SKM-1 (cell line): Measurements from ENCODE around the gene DOCK1.
"Not testable (repeated sequence)": the region's sequence is repeated elsewhere in the genome, so short reads cannot be mapped to it uniquely, and the experiment has no call there.

Source experiments
- DNase-seq: peaks from one replicate; lab custom pipeline; 2025; ENCODE audit not compliant: unreplicated experiment; lab: John Stamatoyannopoulos, UW

DOCK1 gene

DNA sequence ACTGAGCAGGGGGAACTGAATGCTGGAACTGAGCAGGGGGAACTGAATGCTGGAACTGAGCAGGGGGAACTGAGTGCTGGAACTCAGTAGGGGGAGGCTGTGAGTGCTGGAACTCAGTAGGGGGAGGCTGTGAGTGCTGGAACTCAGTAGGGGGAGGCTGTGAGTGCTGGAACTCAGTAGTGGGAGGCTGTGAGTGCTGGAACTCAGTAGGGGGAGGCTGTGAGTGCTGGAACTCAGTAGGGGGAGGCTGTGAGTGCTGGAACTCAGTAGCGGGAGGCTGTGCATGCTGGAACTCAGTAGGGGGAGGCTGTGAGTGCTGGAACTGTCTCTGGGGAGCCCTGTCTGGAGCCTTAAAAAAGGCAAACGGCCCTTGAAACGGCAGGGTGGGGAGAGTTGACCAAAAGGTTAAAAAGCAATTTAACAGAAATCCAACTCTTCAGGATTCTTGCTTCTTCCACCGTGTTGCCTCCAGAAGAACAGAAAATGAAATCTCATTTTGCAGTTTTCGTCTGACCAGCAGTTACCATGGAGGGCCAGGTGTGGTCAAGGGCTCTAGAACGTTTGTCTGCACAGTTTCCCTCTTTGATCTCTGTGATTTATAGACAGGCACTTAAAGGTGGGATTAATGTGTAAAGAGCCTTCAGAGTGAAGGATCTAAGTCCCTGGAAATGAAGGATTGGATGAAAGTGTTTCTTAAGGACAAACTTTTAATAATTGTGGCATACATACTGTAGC is 19.1 kb downstream of the DOCK1 start:
- DNase-seq = no peak

DNA sequence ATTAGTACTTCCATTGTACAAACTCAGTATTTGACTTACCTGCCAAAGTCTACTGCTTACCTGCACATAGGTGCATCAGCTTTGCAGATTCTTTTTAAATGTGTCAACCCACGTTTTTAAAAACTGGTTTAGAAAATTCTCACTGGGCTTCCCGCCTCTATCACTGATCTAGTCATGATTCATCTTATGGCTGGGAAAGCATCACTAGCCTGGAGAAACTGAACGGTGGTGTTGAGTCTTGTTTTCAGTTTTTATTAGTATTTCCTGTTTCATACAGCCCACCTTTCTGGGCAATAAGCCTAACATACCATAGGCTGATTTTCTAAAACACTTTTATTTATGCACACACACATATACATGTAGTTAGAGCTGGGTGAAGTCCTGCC is 19.7 kb downstream of the DOCK1 start:
- DNase-seq = no peak

DNA sequence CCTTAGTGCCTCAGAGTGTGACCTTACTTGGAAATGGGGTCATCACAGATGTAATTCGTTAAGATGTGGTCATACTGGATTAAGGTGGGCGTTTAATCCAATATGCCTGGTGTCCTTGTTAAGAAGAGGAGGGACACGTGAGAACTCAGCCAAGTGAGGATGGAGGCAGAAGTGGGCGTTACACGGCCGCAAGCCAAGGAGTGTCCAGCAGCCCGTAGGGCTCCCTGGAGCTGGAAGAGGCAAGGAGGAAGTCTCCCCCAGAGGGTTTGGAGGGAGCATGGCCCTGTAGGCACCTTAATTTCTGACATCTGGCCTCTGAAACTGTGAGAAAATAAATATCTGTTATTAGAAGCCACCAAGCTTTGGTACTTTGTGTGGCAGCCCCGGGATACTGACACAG is 21.3 kb downstream of the DOCK1 start:
- DNase-seq = no peak

DNA sequence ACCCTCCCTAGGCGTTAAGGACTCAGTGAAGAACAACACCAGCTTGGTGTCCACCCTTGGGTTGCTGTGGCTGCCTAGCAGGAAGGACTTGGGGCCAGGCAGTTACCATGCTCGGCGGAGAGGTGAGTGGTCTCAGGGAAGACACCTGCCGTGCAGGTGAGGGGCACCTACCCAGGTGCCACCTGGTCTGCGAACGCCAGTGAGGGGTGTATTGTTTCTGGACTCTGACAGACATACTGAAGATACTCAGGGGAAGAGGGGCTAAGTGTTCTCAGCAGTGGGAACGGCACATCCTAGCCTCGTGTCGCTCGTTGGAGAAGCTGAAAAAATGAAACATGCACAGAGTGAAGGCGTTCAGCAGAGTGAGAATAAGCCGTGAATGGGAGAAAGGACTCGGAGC is 22.6 kb downstream of the DOCK1 start:
- no peak for DNase-seq

DNA sequence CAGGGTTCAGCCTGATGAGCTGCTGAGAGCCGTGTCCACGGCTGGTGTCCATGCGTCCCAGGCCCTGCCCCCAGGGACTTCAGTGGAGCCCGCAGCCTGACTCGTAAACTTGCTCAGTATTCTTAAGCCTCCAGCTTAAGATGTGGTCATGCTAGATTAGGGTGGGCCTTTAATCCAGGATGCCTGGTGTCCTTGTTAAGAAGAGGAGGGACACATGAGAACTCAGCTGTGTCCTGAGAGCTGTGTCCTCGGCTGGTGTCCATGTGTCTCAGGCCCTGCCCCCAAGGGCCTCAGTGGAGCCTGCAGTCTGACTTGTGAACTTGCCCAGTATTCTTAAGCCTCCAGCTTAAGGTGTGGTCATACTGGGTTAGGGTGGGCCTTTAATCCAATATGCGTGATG is 23.0 kb downstream of the DOCK1 start:
- no peak for DNase-seq

DNA sequence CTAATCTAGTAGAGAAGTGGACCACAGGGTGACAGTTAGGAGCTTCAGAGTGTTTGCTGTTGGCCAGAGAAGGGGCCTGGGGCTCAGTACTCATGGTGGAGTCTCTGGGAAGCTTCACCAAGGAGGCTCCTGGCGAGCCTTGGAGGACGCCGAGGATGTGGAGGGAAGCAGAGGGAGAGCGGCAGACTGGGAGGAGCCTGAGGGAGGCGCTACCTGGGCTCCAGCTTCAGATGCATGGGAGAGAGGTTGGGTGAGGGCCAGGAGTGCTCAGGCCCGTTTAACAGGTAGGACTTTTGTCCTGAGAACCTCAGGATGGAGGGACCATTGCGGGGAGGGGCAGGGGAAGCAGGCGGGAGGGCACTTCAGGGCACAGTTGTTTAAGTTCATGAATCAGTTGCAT is 24.2 kb downstream of the DOCK1 start:
- DNase-seq = no peak

DNA sequence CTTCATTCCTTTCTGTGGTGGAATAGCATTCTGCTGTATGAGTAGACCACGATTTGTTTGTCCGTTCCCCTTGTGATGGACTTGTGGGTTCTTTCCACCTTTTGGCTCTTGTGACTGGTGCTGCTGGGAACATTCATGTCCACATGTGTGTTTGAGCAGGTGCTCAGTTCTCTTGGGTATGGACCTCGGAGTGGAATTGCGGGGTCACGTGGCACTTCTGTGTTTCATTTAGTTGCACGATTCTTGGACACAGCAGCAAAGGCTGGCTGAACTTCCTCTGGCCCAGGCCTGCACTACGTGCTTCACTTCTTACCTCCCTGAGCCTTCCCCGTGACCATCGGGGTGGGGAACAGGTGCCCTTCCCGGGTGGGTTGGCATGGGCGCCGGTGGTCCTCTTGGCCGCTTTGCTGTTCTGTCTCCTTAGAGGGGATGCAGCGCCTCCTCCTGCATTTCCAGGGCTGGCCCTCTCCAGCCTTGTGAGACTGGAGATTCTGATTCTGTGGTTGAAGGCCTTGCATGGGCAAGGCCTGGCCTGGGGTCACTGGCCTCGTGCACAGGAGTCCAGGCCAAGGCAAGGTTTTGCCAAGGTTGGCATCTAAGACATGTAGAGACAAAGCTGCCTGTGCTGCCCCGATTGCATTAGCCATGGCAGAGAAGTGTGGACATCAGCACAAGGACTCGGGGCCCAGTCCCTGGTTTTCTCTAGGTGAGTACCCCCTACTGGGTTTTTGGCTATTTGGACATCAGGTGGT is 25.1 kb downstream of the DOCK1 start:
- DNase-seq = no peak

DNA sequence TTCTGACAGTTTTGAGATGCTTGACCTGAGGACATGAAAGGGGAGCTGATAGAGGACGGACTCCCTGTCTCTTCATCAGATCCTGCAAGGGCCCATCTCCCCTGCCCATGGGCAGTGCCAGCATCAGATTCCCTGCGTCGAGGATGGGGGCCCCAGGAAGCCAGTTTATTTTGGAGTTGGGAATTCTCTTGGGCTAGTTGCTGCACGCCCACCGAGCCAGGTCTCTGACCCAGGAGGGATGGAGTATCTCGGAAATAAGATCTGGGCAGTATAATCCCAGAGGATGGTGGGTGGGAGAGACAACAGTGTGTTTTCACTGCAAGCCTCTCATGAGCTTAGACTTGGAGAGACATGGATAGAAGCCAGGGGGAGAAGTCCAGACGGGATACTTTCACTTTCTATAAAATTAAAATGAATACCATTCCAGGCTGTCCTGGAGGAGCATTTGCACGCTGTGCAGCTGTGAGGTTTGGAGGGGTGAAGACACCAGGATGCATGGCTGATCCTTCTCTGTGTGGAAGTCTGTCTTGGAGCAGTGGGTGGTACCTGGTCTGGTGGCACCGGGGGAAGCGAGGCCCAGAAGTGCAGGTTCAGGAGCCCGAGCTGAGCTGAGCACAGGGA is 25.8 kb downstream of the DOCK1 start:
- no peak for DNase-seq

DNA sequence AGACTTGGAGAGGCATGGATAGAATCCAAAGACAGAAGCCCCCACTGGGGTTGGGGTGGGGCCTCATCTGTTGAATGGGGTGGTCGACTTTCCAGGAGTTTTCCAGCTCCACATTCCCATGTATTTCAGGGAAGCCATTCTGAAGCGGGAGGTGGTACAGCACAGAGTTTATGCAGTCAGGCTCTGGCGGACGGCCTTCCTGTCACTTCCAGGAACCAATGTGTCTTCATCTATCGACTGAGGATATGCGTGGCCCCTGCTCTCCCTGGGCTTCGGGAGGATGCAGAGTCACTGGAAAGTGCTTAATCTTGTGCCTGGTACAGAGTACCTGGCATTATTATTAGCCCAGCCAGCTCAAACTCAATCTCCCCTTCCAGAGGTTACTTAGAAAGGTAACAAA is 26.3 kb downstream of the DOCK1 start:
- DNase-seq = no peak

DNA sequence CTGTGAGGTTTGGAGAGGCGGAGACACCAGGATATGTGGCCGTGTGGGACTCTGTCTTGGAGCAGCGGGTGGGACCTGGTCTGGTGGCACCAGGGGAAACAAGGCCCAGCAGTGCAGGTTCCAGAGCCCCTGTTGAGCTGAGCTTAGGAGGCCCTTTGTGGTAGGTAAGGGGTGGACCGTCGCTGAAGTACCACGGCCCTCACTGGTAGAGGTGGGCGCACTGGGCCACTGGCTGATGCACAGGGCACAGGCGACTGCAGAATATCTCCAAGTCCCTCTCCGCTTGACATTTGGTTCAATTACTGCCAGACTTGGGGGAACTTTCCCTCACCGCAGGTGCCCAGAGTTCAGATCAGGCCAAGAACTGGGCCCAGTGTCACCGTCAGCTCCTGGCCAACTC is 27.3 kb downstream of the DOCK1 start:
- DNase-seq = no peak

DNA sequence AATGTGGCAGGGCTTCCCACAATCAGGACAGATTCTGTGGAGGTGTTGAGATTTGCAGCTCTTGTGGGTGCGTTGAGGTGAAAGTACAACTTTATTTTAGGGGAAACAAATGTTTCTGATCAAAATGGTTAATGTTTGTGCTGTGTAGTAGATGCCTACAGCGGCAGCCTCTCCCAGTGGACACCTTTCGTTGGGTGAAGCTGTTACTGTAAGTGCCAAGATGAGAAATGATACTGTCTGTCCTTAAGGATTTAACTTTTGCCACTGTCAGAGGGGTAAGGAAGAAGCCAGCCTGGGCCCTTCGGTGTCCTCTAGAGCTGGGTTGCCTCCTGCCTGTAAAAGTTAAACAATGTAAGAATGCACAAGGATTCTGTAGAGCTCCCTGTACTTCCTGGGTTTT is 27.9 kb downstream of the DOCK1 start:
- no peak for DNase-seq

DNA sequence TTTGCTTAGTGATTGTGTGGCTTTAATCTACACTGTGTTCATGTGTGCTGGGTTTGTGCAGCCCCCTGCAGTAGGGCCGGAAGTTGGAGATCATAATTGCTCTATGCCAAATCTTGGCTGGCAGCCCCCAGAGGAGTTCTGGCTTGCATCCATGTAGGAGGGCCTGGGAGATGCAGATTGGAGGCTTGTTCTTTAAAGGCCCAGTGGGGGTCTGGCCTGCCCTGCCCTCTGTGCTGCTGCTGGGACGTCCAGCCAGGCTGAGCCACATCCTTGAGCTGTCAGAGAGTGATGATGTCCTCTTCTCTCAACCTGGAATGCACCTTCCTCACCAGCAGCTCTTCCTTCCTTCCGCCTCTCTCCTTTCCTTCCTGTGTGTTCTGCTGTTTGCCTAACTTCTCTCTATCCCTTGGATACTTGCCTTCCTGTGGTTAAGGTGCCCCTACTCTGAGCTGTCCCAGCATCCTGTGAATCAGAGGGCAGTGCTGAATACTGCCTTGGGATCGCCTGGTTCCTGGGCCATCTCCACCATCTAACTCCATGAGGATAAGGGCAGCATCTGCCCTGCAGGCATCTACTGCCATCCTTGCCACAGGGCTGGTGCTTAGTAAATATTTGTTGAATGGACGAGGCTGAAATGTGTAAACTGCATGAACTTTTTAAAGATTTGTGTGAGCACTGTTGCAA is 30.2 kb downstream of the DOCK1 start:
- no peak for DNase-seq

DNA sequence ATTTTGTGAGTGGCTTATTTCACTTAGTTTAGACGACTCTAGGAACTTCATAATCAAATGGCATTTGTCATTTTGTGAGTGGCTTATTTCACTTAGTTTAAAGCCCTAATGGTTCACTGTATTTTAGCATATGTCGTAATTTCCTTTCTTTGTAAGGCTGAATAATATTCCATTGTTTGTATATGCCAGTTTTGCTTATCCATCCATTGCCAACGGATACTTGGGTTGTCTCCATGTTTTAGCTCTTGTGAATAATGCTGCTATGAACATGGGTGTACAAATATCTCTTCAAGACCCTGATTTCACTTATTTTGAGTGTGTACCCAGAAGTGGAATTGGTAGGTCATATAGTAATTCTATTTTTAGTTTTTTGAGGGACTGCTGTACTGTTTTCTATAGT is 31.8 kb downstream of the DOCK1 start:
- no peak for DNase-seq

DNA sequence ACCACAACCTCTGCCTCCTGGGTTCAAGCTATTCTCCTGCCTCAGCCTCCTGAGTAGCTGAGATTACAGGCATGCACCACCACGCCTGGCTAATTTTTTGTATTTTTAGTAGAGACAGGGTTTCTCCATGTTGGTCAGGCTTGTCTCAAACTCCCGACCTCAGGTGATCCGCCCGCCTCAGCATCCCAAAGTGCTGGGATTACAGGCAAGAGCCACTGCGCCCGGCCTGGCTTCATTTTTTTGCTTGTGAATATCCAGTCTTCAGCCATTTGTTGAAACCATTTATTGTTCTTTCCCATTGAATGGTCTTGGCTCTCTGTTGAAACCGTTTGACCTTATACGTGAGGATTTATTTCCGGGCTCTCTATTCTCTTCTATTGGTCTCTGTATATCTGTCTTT is 32.9 kb downstream of the DOCK1 start:
- DNase-seq = not testable (repeated sequence)

DNA sequence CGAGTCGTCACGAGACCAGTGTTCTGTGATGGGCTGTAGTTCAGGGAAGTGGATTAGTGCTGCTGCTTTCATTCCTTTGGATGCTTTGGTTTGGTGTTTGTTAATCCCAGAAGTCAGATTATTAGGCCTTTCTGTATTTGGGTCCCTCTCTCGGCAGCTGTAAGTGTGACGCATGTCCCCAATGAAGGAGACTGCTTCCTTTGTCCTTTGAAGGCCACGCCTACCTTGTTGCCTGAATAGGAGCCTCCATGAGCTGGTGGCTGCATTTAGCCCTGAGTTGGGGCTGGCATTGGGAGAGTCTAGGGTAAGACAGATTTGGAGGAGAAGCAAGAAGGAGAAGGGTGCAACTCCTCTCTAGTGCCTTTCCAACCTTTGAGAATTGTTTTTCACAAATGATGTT is 34.5 kb downstream of the DOCK1 start:
- DNase-seq = no peak

DNA sequence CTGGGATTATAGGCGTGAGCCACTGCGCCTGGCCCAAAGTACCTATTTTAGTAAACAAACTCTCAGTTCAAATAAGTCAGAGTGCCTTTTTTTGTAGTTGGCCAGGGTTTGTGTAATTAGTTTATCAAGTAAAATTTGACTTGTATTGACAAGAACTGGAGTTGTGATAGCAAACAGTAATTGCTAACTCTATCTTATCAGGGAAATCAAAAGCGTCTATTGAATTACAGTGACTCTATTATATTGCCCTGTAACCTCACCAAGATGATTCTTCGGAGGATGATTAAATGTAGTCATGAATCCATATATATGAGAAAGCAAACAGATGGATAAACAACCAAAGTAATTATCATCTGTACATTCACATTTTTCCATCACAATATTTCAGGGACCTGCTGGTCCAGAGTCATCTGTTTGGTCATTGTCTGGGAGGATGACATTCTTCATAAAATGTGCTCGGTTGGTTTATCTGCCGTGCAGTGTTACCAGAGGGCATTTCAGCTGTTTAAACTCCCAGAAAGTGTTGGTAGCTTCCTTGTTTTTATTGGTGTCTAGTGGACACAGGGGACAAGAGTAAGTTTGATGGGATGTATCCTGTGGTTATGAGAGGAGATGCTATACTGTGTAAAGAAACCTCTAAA is 35.6 kb downstream of the DOCK1 start:
- DNase-seq = no peak

DNA sequence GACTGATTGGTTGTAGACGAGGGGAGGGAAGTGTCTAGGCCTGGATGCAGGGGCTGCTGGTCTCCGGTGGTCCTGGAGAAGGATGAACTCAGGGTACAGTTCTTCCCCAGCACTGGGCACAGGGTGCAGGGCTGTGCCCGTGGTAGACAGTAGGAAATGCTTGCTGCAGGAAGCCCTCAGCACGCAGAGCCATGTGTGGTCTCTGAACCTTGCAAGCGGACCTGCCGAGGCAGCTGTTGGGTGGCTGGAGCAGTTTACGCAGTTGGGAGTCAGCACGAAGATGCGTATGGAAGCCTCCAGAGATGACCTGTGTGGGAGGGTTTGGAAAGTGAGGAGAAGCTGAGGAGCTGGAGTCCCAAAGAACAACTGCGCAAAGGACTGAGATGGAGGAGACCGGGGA is 39.0 kb downstream of the DOCK1 start:
- DNase-seq = no peak

DNA sequence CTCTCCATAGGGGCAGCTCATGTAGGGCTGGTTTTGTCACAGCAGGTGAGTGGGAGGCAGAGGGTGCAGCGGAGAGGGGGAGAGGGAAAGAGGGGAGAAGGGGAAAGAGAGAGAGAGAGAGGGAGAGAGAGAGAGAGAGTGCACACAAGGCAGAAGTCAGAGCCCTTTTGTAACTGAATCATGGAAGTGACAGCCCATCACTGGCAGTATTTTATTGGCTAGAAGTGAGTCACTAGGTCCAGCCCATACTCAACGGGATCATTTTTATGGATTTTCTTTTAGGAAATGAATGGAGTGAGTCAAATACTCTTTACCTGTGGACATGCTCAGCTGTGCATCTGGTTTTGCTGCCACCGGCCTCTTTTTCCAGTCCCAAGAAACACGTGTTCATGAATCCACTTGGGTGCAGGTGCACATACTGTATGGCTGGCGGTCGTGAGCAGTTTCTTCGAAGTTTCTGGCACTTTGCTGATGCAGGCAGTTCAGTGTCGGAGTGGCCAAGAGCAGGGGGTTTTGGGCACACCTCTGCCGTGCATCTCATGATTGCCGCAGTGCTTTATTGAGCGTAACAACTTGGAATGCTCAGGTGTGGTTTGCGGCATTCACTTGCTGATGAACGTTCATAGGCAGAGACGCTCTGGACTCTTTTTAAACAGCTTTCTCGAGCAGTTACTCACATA is 40.3 kb downstream of the DOCK1 start:
- no peak for DNase-seq

DNA sequence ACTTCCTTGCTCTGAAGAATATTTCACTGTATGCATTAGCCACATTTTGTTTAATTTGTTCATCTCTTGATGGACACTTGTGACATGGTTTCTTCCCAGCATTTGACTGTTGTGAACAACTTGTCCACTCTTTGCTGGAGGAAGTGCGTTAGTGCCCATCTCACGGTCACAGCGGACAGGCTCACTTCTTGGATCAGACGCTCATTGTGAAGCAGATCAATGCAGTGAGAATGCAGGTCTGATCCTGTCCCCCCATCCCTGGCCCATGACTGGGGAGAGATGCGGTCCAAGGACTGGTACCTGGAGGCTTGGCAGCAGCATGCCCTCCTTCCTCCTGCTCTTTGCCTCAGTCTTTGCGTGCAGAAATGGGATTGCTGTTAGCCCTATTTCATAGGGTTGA is 41.5 kb downstream of the DOCK1 start:
- no peak for DNase-seq

DNA sequence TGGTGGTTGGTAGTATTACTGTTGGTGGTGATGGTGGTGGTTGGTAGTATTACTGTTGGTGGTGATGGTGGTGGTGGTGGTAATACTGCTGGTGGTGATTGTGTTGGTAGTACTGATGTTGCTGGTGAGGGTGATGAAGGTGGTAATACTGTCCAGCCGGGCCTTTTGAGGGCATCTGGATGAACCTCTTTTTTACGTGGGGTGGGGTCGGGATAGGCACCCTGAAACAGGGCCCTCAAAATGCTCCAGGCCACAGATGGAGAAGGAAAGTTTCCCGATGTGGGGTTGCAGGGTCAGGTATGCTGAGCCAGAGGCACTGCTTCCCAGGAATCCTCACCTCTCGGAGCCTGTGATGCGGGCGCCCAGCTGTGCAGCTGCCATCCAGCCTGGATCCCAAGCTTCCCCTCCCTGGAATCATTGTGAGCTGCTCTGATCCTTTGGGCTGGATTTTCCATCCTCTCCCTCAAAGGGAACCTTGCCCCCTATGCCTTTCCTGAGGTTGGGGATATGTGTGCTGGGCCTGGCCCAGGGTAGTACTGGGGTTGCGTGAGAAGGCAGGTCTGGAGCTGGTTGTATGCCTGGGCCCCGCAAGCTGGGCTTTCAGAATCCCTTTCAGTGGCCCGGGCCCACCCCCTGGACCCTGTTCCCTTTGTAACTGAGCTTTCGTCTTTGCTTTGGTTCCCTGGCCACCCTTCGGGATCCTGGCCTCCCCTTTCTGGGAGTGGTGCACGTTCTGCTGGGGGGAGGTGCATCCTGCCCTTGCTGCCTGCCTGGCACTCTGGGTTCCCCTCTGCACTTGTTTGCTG is 43.3 kb downstream of the DOCK1 start:
- DNase-seq = no peak
